SK-N-SH (cell line): Measurements from ENCODE around the gene PIGV. TPM values are rescaled to one million over a fixed set of nuclear protein-coding genes. Genes with fewer than 3 reads are reported as not detected.
A peak's percentile ranks its signal among the peaks of the same experiment; 100 is the strongest.

ENCODE experiments used
- CTCF ChIA-PET: fragments of 300-600, 350-600 bp; formaldehyde crosslinking; extraction: SDS; loops from one replicate; lab custom pipeline; 2021; lab: Yijun Ruan, JAX
- POLR2A ChIA-PET: fragments of 350-600 bp; sonication (Branson Sonifier 250); formaldehyde crosslinking; extraction: SDS; loops from one replicate; lab custom pipeline; 2020; ENCODE audit warnings: antibody characterized with exemption, inconsistent platforms; lab: Yijun Ruan, JAX
- DNase-seq: peaks from one replicate; pipeline ENCODE4 v3.0.0; 2012
- H2AFZ ChIP-seq: fragments of 200-600 bp; sonication (generic); 2 replicates; pipeline ENCODE4 v1.8.1; 2016; ENCODE audit warnings: antibody characterized with exemption, mild to moderate bottlenecking, low read depth
- H3F3A ChIP-seq: fragments of 200-600 bp; sonication (generic); replicated peaks from 2 replicates; pipeline ENCODE3; 2016; ENCODE audit warnings: antibody characterized with exemption, mild to moderate bottlenecking; ENCODE audit not compliant: insufficient read depth
- H3K27ac ChIP-seq, 2 experiments: fragments of 200-500 bp in 1 of 2; fragments of 200-600 bp in 1 of 2; sonication (Bioruptor generic) in 1 of 2; sonication (generic), shearing (Covaris generic) in 1 of 2; 2 replicates each; pipeline versions ENCODE4 v1.5.1 to v1.6.1; 2014 to 2016; ENCODE audit warnings: low read depth in 2 of 2, inconsistent platforms in 1 of 2, low read length in 1 of 2, mild to moderate bottlenecking in 1 of 2, mixed read lengths in 1 of 2
- H3K27me3 ChIP-seq: fragments of 200-600 bp; sonication (generic), shearing (Covaris generic); 2 replicates; pipeline ENCODE4 v1.6.1; 2016; ENCODE audit warnings: mixed run types; ENCODE audit not compliant: insufficient read depth
- H3K36me3 ChIP-seq, 2 experiments: fragments of 200-500 bp in 1 of 2; fragments of 200-600 bp in 1 of 2; sonication (Bioruptor generic) in 1 of 2; sonication (generic) in 1 of 2; replicated peaks in 1 of 2; 2 replicates each; pipeline versions ENCODE3 to v1.5.1; 2014 to 2016; ENCODE audit warnings: low read length in 1 of 2, mild to moderate bottlenecking in 1 of 2; ENCODE audit not compliant: insufficient read depth in 2 of 2, control insufficient read depth in 1 of 2
- H3K4me1 ChIP-seq, 2 experiments: fragments of 200-500 bp in 1 of 2; fragments of 200-600 bp in 1 of 2; sonication (Bioruptor generic) in 1 of 2; sonication (generic), shearing (Covaris generic) in 1 of 2; 2 replicates each; pipeline versions ENCODE4 v1.5.1 to v1.6.1; 2014 to 2016; ENCODE audit warnings: low read depth in 1 of 2, low read length in 1 of 2, mixed run types in 1 of 2; ENCODE audit not compliant: insufficient read depth in 2 of 2, control insufficient read depth in 1 of 2
- H3K4me2 ChIP-seq: fragments of 200-600 bp; sonication (generic), shearing (Covaris generic); 2 replicates; pipeline ENCODE4 v1.6.1; 2017; ENCODE audit warnings: mixed run types
- H3K4me3 ChIP-seq, 2 experiments: fragments of 200-500 bp in 1 of 2; fragments of 200-600 bp in 1 of 2; sonication (Bioruptor generic) in 1 of 2; sonication (generic), shearing (Covaris generic) in 1 of 2; 2 replicates each; pipeline versions ENCODE4 v1.5.1 to v1.8.1; 2014 to 2016; ENCODE audit warnings: low read depth in 2 of 2, inconsistent platforms in 1 of 2, low read length in 1 of 2, mild to moderate bottlenecking in 1 of 2, mixed read lengths in 1 of 2, moderate library complexity in 1 of 2
- H3K79me2 ChIP-seq: fragments of 200-600 bp; sonication (generic); 2 replicates; pipeline ENCODE4 v1.8.1; 2017; ENCODE audit warnings: mild to moderate bottlenecking; ENCODE audit not compliant: insufficient read depth
- H3K9ac ChIP-seq: fragments of 200-600 bp; sonication (generic); 2 replicates; pipeline ENCODE4 v1.6.1; 2017; ENCODE audit warnings: mixed run types
- H3K9me2 ChIP-seq: fragments of 200-600 bp; sonication (generic); 2 replicates; pipeline ENCODE4 v1.6.1; 2017; ENCODE audit warnings: mixed run types
- H3K9me3 ChIP-seq: fragments of 200-600 bp; sonication (generic); 2 replicates; pipeline ENCODE4 v1.6.1; 2017; ENCODE audit warnings: mixed run types, mild to moderate bottlenecking, moderate library complexity
- H4K20me1 ChIP-seq: fragments of 200-600 bp; sonication (generic); 2 replicates; pipeline ENCODE4 v1.6.1; 2017; ENCODE audit warnings: mild to moderate bottlenecking, mixed run types; ENCODE audit not compliant: insufficient read depth
- EP300 ChIP-seq, 2 experiments: IDR thresholded peaks; 2 replicates each; pipeline versions ENCODE4 v1.4.0 to v1.6.1; 2012; ENCODE audit warnings: borderline replicate concordance in 1 of 2, low read depth in 1 of 2, low read length in 1 of 2
- FOXJ3 ChIP-seq: sonication (generic); formaldehyde crosslinking; IDR thresholded peaks from 2 replicates; pipeline ENCODE4 v1.5.1; 2020; ENCODE audit warnings: mild to moderate bottlenecking, missing genetic modification reagents
- GABPA ChIP-seq: IDR thresholded peaks from 2 replicates; pipeline ENCODE4 v1.4.0; 2012; ENCODE audit warnings: low read depth, mild to moderate bottlenecking
- MEF2A ChIP-seq: IDR thresholded peaks from 2 replicates; pipeline ENCODE4 v1.4.0; 2012; ENCODE audit warnings: low read depth, borderline replicate concordance
- MXI1 ChIP-seq: IDR thresholded peaks from 2 replicates; pipeline ENCODE4 v1.6.1; 2012; ENCODE audit warnings: mild to moderate bottlenecking, low read depth, low read length, improper control_type of control experiment
- NRF1 ChIP-seq: IDR thresholded peaks from 2 replicates; pipeline ENCODE4 v1.6.1; 2012; ENCODE audit warnings: low read depth, mild to moderate bottlenecking, low read length
- RAD21 ChIP-seq: IDR thresholded peaks from 2 replicates; pipeline ENCODE4 v1.6.1; 2012; ENCODE audit warnings: mild to moderate bottlenecking, low read length
- TCF12 ChIP-seq: IDR thresholded peaks from 2 replicates; pipeline ENCODE4 v1.4.0; 2012
- WGBS: methylation state at CpG from one replicate; pipeline ENCODE4 v1.1.6; 2017; ENCODE audit warnings: low lambda C conversion rate; 5-methylcytosine and 5-hydroxymethylcytosine counted together
- polyA plus RNA-seq, 3 experiments: library from polyadenylated mRNA; depleted of rRNA; stranded (reverse); fragments of >200 nt; gene quantifications; 2 replicates each; pipeline ENCODE4 v1.2.3, GENCODE V29; 2012
- TF ChIP-seq, protein P1 (sequence below): IDR thresholded peaks from 2 replicates; pipeline ENCODE4 v1.4.0; 2012; ENCODE audit warnings: low read depth
- TF ChIP-seq, protein P2 (sequence below): IDR thresholded peaks from 2 replicates; pipeline ENCODE4; 2012
- TF ChIP-seq, protein P3 (sequence below): IDR thresholded peaks from 2 replicates; pipeline ENCODE4 v1.6.1; 2012; ENCODE audit warnings: mild to moderate bottlenecking, low read depth, low read length, moderate library complexity
- TF ChIP-seq, protein P4 (sequence below): fragments of 150-350 bp; IDR thresholded peaks from 2 replicates; pipeline ENCODE4 v1.6.1; 2016; ENCODE audit warnings: mild to moderate bottlenecking, low read depth, low read length

Gene PIGV
- polyA plus RNA-seq, 1 of the 3 experiments (the other 2 are of a cell fraction) = 16.5 TPM

DNA sequence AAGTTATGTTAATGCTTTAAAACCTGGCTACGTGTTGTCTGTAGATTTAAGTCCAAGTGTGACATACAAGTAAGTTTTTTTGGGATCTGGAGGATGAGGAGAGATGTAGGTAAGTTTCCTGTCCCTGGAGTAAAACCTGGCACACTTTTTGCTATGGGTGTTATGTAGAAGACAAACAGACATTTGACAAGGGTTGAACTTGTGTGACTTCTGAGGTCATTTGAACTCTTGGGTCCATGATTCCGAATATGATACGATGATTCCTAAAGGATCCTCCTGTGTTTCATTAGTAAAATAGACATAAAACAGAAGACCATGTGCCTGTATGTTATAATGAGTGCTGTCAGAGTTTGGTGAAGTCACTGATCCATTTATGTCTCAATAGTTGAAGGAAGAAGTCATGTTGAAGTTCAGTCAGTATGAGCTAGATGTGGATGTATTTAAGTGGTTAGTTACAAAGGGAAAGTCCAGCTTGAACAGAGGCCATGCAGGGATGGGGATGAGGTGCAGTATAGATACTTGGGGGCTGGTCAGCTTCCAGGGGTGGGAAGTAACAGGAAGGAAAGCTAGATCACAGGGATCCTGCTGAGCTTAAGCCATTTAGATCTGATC is 47.6 kb upstream of the PIGV start:
- Histone ChIP-seq H3K79me2 (peaks cover 90% of the 10 kb centered on the region), H2AFZ (no peak overlapping the region), H3K9ac (no peak overlapping the region), H4K20me1 (peaks cover 13% of the 10 kb centered on the region; the same call in 1 of the 2 replicates), H3K27me3 (no peaks in the 10 kb centered on the region), H3K4me3 (no peak overlapping the region), H3K4me1 (peaks cover 12% of the 10 kb centered on the region in 2 experiments; a peak in 3 of 4 replicates), H3K36me3 (peaks cover 44 to 53% of the 10 kb centered on the region in 2 experiments), H3K4me2 (no peak overlapping the region), H3K27ac (peak overlapping the region in 1 of 2 experiments; percentile 7; a peak in 1 of 4 replicates), H3F3A (peaks cover 30% of the 10 kb centered on the region), H3K9me3 (no peaks in the 10 kb centered on the region), H3K9me2 (no peaks in the 10 kb centered on the region)
- no peak for TF ChIP-seq EP300 (IDR thresholded peaks at IDR 0.05; ENCODE audit: borderline replicate concordance in 1 of 2, low read depth in 1 of 2, low read length in 1 of 2)
- TF ChIP-seq RAD21 = no peak
- TF ChIP-seq MXI1 = no peak
- TF ChIP-seq, protein P1, sequence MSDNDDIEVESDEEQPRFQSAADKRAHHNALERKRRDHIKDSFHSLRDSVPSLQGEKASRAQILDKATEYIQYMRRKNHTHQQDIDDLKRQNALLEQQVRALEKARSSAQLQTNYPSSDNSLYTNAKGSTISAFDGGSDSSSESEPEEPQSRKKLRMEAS = no peak
- no peak for TF ChIP-seq TCF12
- TF ChIP-seq GABPA = no peak
- no peak for TF ChIP-seq MEF2A
- TF ChIP-seq, protein P2, sequence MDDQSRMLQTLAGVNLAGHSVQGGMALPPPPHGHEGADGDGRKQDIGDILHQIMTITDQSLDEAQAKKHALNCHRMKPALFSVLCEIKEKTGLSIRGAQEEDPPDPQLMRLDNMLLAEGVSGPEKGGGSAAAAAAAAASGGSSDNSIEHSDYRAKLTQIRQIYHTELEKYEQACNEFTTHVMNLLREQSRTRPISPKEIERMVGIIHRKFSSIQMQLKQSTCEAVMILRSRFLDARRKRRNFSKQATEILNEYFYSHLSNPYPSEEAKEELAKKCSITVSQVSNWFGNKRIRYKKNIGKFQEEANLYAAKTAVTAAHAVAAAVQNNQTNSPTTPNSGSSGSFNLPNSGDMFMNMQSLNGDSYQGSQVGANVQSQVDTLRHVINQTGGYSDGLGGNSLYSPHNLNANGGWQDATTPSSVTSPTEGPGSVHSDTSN = no peak
- TF ChIP-seq, protein P3, sequence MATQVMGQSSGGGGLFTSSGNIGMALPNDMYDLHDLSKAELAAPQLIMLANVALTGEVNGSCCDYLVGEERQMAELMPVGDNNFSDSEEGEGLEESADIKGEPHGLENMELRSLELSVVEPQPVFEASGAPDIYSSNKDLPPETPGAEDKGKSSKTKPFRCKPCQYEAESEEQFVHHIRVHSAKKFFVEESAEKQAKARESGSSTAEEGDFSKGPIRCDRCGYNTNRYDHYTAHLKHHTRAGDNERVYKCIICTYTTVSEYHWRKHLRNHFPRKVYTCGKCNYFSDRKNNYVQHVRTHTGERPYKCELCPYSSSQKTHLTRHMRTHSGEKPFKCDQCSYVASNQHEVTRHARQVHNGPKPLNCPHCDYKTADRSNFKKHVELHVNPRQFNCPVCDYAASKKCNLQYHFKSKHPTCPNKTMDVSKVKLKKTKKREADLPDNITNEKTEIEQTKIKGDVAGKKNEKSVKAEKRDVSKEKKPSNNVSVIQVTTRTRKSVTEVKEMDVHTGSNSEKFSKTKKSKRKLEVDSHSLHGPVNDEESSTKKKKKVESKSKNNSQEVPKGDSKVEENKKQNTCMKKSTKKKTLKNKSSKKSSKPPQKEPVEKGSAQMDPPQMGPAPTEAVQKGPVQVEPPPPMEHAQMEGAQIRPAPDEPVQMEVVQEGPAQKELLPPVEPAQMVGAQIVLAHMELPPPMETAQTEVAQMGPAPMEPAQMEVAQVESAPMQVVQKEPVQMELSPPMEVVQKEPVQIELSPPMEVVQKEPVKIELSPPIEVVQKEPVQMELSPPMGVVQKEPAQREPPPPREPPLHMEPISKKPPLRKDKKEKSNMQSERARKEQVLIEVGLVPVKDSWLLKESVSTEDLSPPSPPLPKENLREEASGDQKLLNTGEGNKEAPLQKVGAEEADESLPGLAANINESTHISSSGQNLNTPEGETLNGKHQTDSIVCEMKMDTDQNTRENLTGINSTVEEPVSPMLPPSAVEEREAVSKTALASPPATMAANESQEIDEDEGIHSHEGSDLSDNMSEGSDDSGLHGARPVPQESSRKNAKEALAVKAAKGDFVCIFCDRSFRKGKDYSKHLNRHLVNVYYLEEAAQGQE = no peak
- no peak for TF ChIP-seq FOXJ3
- TF ChIP-seq, protein P4, sequence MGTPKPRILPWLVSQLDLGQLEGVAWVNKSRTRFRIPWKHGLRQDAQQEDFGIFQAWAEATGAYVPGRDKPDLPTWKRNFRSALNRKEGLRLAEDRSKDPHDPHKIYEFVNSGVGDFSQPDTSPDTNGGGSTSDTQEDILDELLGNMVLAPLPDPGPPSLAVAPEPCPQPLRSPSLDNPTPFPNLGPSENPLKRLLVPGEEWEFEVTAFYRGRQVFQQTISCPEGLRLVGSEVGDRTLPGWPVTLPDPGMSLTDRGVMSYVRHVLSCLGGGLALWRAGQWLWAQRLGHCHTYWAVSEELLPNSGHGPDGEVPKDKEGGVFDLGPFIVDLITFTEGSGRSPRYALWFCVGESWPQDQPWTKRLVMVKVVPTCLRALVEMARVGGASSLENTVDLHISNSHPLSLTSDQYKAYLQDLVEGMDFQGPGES = no peak
- no peak for TF ChIP-seq NRF1
- WGBS = 81% methylated on average over 3 of the region's 3 CpGs
- POLR2A ChIA-PET = no interaction called here
- no peak for DNase-seq
- CTCF ChIA-PET = no interaction called here
